Measurements from ENCODE around the gene PIGX.

Gene PIGX

GRCh38 chr3:196711838-196712513 is at the start of gene PIGX, which contains the start of gene CEP19:
TSS of gene PIGX (plus strand) at chr3:196712377.
TSS of gene CEP19 (minus strand) at chr3:196712250. CDS start at chr3:196708657, 3,593 bp downstream.
- FAIRE-seq: no peak

- FAIRE-seq: no peak
Observed at GRCh38 chr3:196662711-196663571, 49.2 kb upstream of the PIGX start.

GRCh38 chr3:196666001-196666867 is 45.9 kb upstream of the PIGX start:
- peak; percentile 13 for FAIRE-seq

- FAIRE-seq: no peak
Observed at GRCh38 chr3:196667056-196667825, 44.9 kb upstream of the PIGX start.

GRCh38 chr3:196670339-196670738 is 41.8 kb upstream of the PIGX start:
- FAIRE-seq: no peak

GRCh38 chr3:196673632-196674031 is 38.5 kb upstream of the PIGX start:
- FAIRE-seq: no peak

- FAIRE-seq: no peak
Observed at GRCh38 chr3:196677353-196677752, 34.8 kb upstream of the PIGX start.

- FAIRE-seq: no peak
Observed at GRCh38 chr3:196677931-196678330, 34.2 kb upstream of the PIGX start.

- peak; percentile 78 for FAIRE-seq
Observed at GRCh38 chr3:196684548-196685407, 27.4 kb upstream of the PIGX start.

- FAIRE-seq: no peak
Observed at GRCh38 chr3:196686436-196686835, 25.7 kb upstream of the PIGX start.

- FAIRE-seq: no peak
Observed at GRCh38 chr3:196688349-196688748, 23.8 kb upstream of the PIGX start.

GRCh38 chr3:196689941-196690660 is 22.1 kb upstream of the PIGX start:
- FAIRE-seq: no peak

GRCh38 chr3:196691386-196691785 is 20.8 kb upstream of the PIGX start:
- no peak for FAIRE-seq

GRCh38 chr3:196694202-196694638 is 18.0 kb upstream of the PIGX start:
- FAIRE-seq: no peak

- FAIRE-seq: no peak
Observed at GRCh38 chr3:196694941-196695848, 17.0 kb upstream of the PIGX start.

- FAIRE-seq: no peak
Observed at GRCh38 chr3:196695849-196696226, 16.3 kb upstream of the PIGX start.

- FAIRE-seq: no peak
Observed at GRCh38 chr3:196697270-196697669, 14.9 kb upstream of the PIGX start.

GRCh38 chr3:196699749-196700148 is 12.4 kb upstream of the PIGX start:
- no peak for FAIRE-seq

- no peak for FAIRE-seq
Observed at GRCh38 chr3:196700801-196701200, 11.4 kb upstream of the PIGX start.
